Activated CD8-positive, alpha-beta memory T cell treated with anti-CD3 and anti-CD28 coated beads for 1 hour (primary cell): ENCODE data around the gene LOXL1.
"Not testable (repeated sequence)": the region's sequence is repeated elsewhere in the genome, so short reads cannot be mapped to it uniquely, and the experiment has no call there.

ENCODE experiments used
- DNase-seq, 2 donors: peaks; one replicate each; pipeline ENCODE4 v3.0.0-alpha.2; 2020; ENCODE audit warnings: low read depth in 1 of 2; ENCODE audit errors: extremely low read depth in 1 of 2

LOXL1 gene

DNA sequence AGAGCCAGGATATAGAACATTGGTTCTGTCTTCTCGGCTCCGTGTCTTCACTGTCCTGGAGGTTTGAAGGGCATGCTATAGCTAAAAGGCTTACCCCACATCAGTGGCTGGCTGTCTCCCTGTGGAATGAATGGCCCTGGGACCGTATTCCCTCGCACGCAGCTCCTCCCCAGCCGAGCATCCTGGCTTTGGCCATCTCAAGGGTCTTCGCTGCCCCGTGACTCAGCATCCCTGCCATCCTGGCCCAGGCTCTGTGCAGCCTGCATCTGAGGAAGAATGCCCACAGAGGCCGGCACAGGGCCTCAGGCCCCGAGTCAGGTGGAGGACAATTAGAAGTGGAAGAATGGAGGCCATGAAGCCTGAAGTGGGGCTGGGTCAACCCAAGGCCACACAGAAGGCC, 11.0 kb downstream of the LOXL1 start:
- DNase-seq, result no peak

DNA sequence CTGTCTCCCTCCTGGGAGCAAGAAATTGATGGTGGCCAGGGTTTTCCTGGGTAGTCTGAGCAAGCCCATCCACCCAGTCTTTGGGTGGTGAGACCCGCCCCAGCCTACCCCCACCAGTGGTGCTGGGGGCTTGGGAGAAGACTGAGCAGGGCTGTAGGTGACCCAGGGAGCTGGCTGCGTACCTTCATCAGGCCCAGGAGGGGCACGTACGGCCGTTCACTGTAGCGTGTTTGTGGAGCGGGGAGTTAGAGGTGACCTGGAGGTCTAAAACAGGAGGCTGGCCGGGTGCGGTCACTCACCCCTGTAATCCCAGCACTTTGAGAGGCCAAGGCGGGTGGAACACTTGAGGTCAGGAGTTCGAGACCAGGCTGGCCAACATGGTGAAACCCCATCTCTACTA, 11.5 kb downstream of the LOXL1 start:
- DNase-seq, result no peak

DNA sequence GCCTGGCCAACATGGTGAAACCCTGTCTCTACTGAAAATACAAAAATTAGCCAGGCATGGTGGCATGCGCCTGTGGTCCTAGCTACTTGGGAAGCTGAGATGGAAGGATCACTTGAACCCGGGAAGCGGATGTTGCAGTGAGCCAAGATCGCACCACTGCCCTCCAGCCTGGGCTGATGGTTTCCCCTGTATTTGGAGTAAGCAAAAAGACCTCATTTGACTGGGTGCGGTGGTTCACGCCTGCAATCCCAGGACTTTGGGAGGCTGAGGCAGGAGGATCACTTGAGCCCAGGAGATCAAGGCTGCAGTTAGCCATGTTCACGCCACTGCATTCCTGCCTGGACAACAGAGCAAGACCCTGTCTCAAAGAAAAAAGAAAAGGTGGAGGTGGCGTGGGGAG, 12.3 kb downstream of the LOXL1 start:
- not testable (repeated sequence) for DNase-seq

DNA sequence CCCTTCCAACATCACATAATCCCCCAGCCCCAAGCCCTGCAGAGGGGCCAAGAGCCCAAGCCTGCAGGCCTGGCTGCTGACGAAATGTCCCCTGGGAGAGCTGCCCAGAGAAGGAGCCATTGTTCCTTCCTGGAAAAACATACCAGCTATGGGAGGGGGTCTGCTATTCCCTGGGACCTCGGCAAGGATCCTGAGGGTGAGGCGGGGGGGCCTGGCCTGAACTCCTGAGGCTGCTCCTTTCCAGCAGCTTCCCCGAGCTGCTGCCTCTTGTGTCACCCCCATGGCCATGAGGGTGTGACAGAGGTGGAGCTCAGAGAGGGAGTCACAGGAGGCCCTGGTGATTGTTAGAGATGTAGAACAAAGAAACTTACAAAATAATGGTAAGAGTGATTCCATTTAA, 12.9 kb downstream of the LOXL1 start:
- no peak for DNase-seq

DNA sequence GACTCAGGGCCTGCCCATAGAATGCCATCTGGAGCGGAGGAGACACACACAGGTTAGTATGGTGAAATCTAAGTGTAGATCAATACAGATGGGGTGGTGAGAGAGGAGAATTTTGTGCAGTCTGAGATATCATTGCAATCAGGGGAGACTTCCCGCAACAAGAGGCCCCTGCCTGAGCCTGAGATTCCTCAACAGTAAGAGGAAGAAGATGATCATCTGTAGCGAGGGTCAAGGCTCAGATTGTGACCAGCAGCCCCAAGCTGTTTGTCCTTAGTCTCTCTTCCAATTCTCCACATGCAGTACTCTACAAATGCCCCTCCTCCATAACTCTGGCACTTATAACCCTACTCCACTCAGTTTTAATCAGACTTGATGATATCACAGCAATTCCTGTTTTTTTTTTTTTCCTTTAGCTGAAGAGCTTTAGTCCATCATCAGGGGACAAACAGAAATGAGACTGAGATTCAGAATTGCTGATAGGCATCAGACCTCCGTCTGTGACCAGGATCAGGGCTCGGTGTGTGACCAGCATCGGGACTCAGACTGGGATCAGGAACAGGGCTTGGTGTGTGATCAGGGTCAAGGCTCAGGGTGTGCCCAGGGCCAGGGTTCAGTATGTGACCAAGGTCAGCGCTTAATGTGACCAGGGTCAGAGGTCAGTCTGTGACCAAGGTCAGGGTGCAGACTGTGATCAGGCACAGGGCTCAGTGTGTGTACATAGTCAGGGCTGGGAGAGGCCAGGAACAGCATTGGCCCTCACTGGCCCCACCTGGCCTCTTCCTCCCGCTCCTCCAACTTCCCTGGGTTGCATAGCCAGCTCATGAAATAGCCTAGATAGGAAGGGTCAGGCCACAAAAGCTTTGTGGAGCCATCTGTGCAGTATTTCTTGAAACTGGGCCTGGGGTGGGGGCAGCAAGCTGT, 14.1 kb downstream of the LOXL1 start:
- no peak for DNase-seq

DNA sequence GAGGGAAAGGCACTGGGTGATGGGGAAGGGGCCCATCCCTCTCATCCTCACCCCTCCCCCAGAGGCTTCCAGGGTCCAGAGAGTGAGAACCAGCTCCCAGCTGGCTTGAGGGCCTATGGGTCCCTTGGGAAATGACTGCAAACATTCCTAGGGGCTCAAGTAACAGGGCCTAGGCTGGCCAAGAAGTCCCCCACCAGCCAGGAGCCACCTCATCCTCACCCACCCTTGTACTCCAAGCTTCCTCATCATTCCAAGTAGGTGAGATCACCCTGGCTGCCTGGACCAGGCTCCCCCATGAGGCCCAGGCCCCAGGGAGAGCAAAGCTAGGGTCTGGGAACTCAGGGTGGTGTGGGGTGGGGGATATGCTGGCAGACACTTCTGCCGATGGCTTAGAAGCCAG, 14.8 kb downstream of the LOXL1 start:
- no peak for DNase-seq

DNA sequence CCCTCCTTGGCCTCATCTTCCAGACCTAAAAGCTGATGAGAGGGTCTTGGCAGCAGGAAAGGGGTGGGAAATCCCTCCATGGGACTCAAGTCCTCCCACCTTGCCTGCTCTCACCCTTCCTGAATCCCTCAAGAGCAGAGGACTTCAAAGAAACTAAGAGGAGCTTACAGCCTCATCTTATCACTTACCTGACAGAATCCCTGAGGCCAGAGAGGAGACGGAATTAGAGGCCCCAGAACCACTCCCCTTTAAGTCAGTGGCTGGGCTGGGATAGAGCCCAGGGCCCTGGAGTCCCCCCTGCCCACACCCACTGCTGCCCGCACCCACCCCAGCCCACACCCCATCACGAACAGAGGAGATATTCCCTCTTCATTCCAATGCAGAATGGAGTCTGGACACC, 15.2 kb downstream of the LOXL1 start:
- no peak for DNase-seq

DNA sequence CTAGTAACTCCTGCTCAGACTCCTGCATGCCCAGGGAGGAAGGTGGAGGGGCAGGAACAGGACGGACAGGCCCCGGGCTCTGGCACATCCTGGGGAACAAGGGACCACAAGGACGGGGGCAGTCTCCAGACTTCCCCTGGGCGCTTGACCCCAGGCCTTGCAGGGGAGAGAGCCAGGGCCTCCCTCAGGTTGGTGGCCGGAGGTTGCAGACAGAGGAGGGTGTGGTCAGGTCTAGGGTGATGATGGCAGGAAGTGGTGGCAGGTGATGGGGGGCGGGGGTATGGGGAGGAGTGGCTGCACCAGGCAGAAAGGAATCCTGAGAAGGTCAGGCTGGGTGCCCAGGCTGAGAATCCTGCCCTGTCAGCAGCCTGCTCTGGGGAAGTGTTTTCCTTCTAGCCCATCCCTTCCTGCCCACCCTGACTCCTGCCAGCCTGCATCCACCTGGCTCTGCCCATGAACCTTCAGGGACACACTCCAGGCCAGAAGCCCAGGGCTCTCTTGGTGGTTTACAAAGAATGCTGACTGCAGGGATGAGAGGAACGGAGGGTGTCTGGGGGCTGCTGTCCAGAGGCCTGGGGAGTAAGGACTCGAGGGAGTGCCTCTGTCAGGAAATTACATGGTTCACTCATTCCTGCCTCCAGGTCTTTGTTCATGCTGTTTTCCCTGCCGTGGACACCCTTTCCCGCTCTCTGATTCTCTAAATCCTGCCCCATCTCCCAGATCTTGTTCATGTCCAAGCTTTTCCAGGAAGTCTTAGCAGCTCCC, 15.8 kb downstream of the LOXL1 start:
- DNase-seq, result no peak

DNA sequence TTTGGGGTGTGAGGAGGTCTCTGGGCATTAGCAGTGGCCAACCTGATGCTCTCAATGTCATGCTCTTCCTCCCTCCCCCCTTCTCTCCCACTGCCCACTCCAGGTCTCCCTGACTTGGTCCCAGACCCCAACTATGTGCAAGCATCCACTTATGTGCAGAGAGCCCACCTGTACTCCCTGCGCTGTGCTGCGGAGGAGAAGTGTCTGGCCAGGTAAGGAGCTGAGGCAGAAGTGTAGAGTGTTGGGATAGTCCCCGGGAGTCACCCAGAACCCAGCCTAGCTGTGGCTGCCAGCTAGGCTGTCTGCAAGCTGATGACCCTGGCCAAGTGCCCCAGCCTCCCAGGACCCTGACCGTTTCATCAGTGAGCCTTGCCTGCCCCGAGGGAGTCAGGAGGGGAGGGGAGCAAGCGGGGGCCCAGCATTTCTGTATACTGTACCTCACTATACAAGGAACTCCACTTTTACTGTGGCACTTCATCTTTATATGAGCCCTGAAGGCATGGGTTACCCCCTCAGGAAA, 16.5 kb downstream of the LOXL1 start:
- DNase-seq, result no peak

DNA sequence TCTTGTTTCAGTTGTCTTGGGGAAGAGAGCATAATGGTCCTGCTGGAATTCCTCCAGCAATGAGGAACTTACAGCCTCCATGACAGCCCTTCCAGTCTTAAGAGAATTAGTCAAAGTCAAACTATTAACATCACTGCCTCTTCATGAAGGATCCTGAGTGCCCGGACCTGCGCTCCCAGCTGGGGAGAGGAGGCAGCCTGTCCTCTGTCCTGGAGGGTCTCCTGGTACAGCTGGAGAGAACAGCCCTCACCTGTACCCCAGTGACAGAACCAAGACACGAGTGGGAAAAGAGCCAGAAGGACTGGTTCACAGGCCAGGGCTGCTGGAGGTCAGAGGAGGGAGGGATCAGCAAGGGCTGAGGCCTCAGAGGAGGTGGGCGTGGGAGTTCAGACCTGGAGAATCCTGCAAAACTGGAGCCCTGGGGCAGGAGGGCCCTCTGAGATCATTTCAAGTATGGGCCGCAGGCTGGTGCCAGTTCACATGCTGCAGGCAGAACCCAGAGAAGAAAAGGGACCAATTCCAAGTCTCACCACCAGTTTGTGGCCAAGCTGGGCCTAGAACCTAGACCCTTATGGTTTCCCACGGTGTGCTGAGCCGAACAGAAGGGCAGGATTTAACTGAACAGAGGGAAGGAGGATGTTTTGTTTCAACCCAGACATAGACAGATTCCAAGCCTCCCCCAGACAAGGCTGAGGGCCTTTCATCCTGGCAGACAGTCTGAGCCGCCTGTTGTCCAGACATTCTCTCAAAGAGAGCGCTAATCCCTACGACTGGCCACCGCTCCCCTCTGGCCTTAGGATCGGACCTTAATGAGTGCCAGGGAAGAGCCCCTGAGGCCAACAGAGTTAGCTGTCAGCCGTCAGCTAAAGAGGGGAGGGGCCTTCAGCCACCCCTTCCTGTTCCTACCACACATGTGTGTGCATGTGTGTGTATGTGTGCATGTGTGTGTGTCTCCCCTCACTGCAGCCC, 18.2 kb downstream of the LOXL1 start:
- DNase-seq, result no peak

DNA sequence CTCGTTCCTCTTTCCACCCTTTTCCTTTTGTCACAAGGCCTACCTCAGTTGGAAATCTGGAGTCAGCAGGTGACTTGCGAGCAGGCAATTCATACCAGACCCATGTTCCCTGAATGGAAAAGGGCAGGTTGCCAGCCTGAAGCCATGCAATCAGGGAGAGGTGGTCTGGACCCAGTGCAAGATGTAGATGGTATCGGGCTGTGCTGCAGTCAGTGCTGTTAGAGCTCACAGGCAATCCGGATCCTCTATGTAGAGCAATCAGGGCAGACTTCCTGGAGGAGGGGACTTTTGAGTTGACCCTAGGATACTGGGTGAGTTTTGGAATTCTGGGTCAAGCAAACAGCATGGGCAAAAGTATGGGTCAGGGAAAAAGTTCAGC, 18.9 kb downstream of the LOXL1 start:
- DNase-seq, result no peak

DNA sequence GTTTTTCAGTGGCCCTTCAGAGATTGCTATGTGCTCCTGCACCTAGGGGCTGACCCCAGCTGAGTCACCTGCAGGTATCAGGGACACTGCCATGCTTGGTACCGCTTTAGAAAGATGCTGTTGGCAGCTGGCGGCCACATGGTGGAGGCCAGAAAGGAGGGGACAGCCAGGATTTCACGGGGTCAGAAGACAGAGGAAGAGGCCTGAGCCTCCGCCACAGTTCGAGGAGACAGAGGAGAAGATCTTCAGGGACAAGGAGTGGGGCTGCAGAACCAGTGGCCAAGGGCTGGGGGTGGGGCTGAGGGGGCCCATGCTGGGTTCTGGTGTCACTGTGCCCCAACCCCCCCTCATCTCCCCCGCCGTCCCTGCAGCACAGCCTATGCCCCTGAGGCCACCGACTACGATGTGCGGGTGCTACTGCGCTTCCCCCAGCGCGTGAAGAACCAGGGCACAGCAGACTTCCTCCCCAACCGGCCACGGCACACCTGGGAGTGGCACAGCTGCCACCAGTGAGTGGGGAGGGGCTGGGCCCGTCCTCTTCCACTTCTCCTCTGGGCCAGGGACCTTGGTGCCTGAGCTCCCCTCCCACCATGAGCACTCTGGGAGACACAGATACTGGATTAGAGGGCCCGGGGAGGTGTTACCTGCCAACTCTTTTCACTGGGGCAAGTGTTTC, 19.9 kb downstream of the LOXL1 start:
- no peak for DNase-seq

DNA sequence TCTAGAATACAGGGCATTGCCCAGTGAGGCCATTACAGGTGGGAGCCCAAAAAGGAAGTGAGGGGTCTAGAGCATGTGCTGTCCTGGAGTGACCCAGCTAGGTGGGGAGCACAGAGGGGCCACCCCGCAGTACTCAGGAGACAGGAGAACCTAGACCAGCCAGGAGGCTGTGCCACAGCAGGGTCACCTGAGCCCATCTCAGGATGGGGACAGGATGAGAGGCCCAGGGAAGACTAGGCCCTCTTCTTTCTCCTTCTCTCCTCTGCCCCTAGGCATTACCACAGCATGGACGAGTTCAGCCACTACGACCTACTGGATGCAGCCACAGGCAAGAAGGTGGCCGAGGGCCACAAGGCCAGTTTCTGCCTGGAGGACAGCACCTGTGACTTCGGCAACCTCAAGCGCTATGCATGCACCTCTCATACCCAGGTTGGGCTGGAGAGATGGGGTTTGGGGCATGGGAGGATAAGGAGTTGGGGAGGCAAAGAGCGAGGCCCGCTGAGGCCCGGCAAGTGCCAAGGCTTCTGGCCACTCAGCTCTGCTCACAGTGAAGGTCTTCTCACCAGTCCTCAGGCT, 20.6 kb downstream of the LOXL1 start:
- DNase-seq, result no peak

DNA sequence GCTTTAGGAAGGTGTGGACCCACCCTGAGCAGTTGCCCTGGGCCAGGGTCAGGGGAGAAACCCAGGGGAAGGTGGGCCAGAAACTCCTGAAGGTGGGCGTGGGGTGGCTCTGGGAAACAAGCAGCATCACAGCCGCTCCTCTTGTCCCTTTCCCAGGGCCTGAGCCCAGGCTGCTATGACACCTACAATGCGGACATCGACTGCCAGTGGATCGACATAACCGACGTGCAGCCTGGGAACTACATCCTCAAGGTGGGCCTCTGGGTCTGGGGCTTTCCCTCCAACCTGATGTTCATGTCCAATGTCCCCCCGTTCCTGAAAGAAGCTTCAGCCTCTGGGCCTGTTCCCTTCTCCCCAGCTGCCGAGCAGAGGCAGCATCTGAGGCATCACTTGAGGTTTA, 21.4 kb downstream of the LOXL1 start:
- no peak for DNase-seq

DNA sequence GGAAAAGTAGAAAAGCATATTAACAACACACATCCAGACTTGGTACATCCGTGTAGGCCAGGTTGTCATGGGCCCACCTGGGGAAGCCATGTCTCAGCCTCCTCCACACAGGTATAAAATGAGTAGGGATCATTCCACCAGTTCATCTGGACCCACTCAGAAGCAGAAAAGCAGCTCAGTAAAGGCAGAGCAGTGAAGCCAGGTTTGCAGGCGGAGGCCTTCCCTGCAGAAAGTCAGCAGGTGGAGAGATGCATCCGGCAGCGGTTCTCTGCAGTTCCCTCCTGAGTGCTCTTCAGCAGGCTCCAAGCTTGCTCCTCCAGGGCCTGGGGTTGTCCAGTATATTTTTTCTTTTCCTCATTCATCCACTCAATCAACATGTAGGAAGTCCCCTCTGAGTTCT, 22.1 kb downstream of the LOXL1 start:
- no peak for DNase-seq

DNA sequence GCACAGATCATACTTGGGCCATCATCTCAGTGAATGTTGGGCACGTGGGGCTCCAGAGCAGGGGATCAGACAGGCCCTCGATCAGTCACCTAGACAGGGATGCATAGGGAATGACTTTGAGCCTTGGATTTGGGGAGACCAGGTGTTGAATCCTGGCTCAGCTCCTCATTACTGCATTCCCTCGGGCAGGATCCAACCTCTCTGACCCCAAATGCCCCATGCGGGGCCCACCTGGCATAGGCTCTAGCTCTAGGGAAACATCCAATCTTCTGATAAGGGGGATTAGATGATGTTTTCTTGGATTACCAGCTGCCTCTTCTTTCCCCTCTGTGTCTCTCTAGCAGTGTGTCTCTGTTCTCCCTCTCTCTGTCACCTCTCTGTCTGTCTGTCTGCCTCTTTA, 22.7 kb downstream of the LOXL1 start:
- no peak for DNase-seq

DNA sequence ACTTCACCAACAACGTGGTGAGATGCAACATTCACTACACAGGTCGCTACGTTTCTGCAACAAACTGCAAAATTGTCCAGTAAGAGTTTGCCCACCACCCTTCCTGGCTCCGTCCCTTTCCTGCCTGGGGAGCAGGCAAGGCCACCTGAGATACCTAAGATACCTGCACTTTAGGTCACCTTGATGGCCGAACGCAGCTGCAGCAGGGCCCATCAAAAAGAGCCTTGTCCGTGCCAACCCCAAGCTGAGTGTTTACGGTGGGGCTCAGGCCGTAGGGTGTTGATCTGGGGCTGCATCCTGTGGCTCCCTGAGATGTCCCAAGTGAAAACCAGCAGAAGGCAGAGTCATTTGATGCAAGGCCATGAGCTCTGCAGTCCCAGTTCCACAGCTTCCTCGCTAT, 23.2 kb downstream of the LOXL1 start:
- DNase-seq, result no peak

DNA sequence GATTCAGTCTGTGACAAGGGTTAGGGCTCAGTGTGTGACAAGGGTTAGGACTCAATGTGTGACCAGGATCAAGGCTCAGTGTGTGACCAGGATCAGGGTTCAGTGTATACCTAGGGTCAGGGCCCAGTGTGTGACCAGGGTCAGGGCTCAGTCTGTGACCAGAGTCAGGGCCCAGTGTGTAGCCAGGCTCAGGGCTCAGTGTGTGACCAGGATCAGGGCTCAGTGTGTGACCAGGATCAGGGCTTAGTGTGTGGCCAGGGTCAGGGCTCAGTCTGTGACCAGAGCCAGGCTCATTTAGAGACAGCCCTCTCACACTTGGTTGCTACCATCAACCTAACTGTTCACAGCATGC, 24.2 kb downstream of the LOXL1 start:
- DNase-seq, result no peak

DNA sequence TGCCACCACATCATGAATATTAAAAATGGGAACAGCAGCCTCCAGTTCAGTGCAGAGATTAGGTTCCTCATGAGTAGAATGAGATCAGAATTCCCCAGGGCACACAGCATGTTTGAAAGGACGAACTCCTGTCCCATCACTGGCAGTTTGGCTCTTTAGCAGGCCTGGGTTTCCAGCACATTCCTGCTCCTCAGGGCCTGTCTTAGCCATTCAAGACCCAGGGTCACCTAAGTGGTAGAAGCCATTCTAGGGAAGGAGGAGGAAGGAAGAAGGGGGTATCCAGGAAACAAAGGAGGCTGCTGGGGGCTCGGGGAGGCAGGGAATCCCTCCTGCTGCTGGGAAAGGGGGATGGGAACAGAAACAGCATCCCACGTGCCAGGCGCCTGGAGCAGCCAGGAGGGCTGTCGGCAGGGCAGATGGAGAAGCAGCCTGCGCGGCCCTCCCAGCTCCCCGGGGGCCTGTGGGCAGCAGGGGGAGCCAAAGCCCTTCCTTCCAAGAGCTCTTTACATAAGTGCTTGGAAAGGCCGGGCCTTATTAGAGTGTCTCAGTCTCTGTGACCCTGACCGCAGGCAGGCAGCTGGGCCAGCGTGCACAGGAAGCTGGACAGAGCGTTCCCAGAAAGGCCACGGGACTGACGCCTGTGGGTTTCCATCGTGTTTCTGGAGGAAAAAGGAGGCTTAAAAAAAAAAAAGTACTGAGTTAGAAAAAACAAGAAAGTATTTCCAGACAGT, 24.7 kb downstream of the LOXL1 start:
- DNase-seq, result peak; percentile 20 to 64
